NCI-H1105 treated with DMSO at 0.1 percent for 48 hours (cell line): ENCODE data around the gene NRM.
A peak's percentile ranks its signal among the peaks of the same experiment; 100 is the strongest.
"Not testable (repeated sequence)": the region's sequence is repeated elsewhere in the genome, so short reads cannot be mapped to it uniquely, and the experiment has no call there.

ENCODE experiments used
- DNase-seq: peaks from one replicate; lab custom pipeline; 2025; lab: John Stamatoyannopoulos, UW

NRM gene

GRCh38 chr6:30664994-30665767 lies 25.6 kb downstream of the NRM start:
- DNase-seq: no peak

DNA sequence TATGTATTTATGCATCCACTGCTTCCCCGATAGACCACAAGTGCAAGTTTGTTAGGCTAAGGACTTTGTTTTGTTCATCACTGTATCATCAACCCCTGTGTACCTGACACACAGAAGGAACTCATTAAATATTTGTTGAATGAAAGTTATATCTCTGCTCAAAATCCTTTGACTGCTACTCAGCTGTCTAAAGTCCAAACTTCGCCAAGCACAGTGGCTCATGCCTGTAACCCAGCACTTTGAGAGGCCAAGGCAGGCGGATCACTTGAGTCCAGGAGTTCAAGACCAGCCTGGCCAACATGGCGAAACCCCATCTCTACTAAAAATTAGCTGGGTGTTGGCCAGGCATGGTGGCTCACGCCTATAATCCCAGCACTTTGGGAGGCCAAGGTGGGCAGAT lies 32.9 kb downstream of the NRM start:
- DNase-seq: not testable (repeated sequence)

- no peak for DNase-seq
Observed at GRCh38 chr6:30657454-30657853, 33.3 kb downstream of the NRM start.

DNA sequence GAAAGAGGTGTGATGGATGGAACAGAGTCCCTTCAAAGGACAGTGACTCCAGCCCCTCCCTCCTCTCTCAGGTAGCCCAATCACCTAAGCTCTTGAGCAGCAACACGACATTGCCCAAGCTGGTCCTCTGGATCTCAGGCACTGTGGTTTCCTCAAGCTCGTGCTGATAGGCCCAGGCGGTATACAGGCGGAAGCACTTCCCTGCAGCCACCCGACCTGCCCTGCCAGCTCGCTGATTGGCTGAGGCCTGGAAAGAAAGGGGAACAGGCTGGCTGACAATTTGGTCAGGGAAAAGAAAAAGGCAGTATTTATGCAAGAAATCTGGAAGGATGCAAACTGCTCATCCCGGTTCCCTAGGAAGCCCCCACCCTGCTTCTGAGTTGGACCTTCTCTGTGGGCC lies 34.3 kb downstream of the NRM start:
- DNase-seq: no peak

DNA sequence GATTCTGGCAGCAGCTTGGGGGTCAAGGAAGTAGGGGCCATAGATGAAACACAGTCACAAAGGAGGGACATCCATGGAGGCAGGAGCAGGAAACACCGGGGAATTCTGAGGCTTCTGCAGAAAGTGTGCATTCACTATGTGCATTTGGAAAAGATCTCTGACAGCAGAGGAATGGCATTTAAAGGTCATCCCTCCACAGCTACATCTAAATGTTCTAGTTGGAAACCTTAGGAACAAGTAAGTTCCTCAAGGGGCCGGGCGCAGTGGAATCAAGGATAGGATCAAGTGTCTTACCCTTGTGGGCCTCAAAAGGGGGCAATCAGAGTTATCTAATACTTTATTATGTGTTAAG lies 35.1 kb downstream of the NRM start:
- DNase-seq: no peak

DNA sequence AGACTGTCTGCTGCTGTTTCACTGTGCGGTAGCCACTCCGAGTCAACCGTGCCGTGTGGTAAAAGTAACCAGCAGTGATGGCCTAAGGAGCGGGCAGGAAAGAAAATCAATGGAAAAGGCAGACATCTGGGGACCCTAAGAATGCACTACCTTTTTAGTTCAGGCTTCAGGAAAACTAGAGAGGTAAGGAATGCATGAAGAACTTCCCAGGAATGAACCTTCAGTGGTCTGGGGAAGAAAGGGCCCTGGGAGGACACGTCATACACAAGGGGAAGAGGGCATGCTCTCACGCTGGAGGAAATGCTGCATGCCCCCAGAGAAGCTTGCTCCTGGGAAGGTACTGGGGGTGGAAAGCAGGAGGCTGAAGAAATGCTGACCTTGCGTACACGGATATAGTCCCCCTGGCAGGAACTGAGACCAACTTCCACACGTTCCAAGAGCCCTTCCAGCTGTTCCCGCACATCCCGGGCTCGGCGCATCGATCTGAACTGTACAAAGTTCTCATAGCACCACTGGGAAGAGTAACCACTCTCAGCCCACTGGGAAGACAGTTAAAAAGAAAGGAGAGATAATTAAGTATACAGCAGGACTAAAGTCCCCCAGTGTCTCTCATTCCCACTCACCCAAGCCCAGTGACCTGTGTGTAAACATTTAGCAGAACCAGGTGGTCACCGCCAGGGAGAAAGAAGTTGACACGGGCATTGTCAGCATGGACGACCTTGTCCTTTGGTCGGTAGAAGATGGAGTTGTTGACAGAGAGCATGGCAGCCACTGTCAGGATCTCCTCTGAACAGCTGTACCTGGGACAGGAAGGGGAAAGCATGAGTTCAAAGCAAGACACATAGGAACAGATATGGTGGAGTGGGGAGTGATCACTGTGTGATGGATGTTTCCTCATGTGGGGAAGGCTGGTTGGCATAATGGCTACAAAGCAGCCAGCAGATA lies 35.7 kb downstream of the NRM start:
- no peak for DNase-seq

- no peak for DNase-seq
Observed at GRCh38 chr6:30651143-30651542, 39.6 kb downstream of the NRM start.

GRCh38 chr6:30647242-30648116 lies 43.3 kb downstream of the NRM start:
- peak; percentile 86 for DNase-seq

DNA sequence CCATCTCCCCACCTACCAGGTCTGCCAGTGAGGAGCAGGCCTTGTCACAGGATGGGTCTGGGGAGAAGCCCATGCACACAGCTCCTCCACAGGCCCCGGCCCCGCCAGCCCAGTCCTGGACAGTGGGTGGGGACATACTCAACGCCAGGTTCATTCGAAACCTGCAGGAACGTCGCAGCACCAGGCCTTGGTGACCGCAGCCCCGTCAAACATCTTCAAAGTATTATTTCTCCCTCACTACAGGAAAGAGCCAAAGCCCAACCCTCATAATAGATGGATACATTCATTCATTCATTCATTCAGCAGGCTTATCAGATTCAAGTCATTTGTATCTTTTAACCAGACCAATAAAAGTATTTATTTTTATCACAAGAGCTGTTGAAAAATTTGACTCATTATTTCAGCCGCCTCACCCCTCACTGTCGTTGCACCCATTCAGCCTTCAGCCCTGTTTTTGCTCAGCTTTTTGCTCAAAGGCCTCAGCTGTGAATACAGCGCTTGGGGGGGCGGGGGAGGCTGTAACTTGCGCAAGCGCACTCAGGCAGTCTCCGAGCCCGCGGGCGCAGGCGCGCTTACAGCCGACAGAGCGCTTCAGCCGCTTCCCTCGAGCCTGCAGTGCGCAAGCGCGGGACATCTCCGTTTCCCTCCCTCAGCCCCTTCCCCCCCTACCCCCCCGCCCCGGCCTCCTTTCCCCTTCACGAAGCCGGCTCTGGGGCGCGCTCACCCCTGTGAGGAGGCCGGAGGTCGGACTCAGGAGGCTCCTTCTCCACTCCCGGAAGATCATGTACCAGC lies 44.1 kb downstream of the NRM start, which contains the start of gene C6orf136:
TSS of gene C6orf136 (plus strand) at position 684 of the 792 bp plus-strand sequence. CDS start at position 783, 99 bp downstream.
- peak; percentile 90 for DNase-seq

- DNase-seq: no peak
Observed at GRCh38 chr6:30645989-30646388, 44.8 kb downstream of the NRM start.

DNA sequence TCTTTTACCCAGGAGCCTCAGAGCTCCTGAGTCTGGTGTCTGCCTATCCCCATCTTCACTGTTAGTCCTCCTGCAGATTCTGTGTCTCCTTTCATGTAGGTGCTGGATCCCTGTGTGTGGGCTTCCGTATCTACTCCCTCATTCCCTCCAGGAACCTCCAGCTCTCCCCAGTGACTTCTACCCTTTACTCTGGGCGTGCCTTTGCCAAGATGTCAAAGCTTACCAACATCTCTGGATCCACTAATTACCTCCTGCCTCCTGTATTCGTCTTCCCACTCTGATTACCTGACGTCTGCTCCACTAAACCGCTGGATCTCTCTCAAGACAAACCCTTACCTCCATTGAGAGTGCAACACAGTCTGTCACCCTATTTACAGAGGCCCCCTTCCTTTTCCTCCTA lies 46.0 kb downstream of the NRM start:
- no peak for DNase-seq

DNA sequence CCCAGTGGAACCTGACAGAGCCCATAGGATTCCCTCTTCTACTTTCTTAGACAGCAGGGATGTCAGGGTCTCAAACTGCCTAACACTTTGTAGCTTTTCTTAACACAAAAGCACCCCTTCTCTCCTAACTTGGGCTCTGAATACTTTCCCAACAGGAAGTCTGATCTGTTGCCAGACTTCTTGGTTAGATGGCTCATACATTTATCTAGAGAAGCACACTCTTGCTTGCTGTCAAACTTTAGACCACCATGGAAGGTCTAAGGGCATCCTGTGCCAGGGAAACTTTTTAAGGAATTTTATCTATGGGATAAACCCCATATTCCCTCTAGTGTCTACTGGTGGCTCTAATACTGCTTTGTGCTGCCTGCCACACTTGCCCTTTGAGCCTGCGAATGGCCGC lies 47.1 kb downstream of the NRM start:
- no peak for DNase-seq

- no peak for DNase-seq
Observed at GRCh38 chr6:30641048-30641447, 49.7 kb downstream of the NRM start.

- no peak for DNase-seq
Observed at GRCh38 chr6:30640481-30640880, 50.3 kb downstream of the NRM start.
